H1 (cell line): Measurements from ENCODE around the gene ADCK1. TPM values are rescaled to one million over a fixed set of nuclear protein-coding genes. Genes with fewer than 3 reads are reported as not detected.

Source experiments
- CTCF ChIA-PET: fragments of 300-600 bp; sonication (Branson Sonifier 250); formaldehyde crosslinking; loops from one replicate; lab custom pipeline; 2021; ENCODE audit not compliant: partially characterized antibody; lab: Charles Lee
- POLR2A ChIA-PET: fragments of 300-600 bp; sonication (Branson Sonifier 250); formaldehyde crosslinking; loops from one replicate; lab custom pipeline; 2021; ENCODE audit warnings: inconsistent platforms; ENCODE audit not compliant: partially characterized antibody; lab: Charles Lee
- DNase-seq, 2 experiments: peaks; one replicate each; pipeline versions ENCODE4 v3.0.0 to v3.0.0-alpha.2; 2010 to 2022; ENCODE audit warnings: low spot score in 2 of 2, low read depth in 1 of 2, mixed read lengths in 1 of 2
- FAIRE-seq: peaks from 2 replicates; lab custom pipeline; 2011; peaks lifted over from hg19 to GRCh38; lab: Jason Lieb, UNC
- H2AFZ ChIP-seq: 2 replicates; pipeline ENCODE4 v1.8.1; 2012; ENCODE audit warnings: low read length, inconsistent platforms
- H2AK5ac ChIP-seq: 2 replicates; pipeline ENCODE4 v1.6.1; 2013; ENCODE audit warnings: low read depth, low read length
- H2BK120ac ChIP-seq: replicated peaks from 2 replicates; pipeline ENCODE3; 2013; ENCODE audit warnings: low read depth, low read length, inconsistent platforms
- H2BK12ac ChIP-seq: 2 replicates; pipeline ENCODE4 v1.6.1; 2013; ENCODE audit warnings: low read depth, low read length
- H2BK15ac ChIP-seq: 2 replicates; pipeline ENCODE4 v1.6.1; 2013; ENCODE audit warnings: low read length
- H2BK20ac ChIP-seq: 2 replicates; pipeline ENCODE4 v1.6.1; 2013; ENCODE audit warnings: low read length
- H2BK5ac ChIP-seq: 2 replicates; pipeline ENCODE4 v1.6.1; 2013; ENCODE audit warnings: low read depth, low read length
- H3K14ac ChIP-seq: 2 replicates; pipeline ENCODE4 v1.6.1; 2013; ENCODE audit warnings: inconsistent platforms; ENCODE audit not compliant: insufficient read length
- H3K18ac ChIP-seq: 2 replicates; pipeline ENCODE4 v1.6.1; 2013; ENCODE audit warnings: low read length; ENCODE audit errors: extremely low read depth
- H3K23ac ChIP-seq: 2 replicates; pipeline ENCODE4 v1.6.1; 2013; ENCODE audit warnings: inconsistent platforms; ENCODE audit not compliant: insufficient read length
- H3K23me2 ChIP-seq: 2 replicates; pipeline ENCODE4 v1.6.1; 2013; ENCODE audit warnings: low read depth, low read length
- H3K27ac ChIP-seq: 2 replicates; pipeline ENCODE4 v1.6.1; 2011; ENCODE audit warnings: low read depth, low read length, inconsistent platforms
- H3K27me3 ChIP-seq, 4 experiments: replicated peaks in 1 of 4; 1 replicate in 1 of 4; 2 replicates in 3 of 4; pipeline versions ENCODE4 v1.6.1 to v1.8.1; 2011 to 2013; ENCODE audit warnings: low read length in 3 of 4, mild to moderate bottlenecking in 3 of 4, inconsistent platforms in 2 of 4, mixed read lengths in 2 of 4, moderate library complexity in 1 of 4; ENCODE audit not compliant: control insufficient read depth in 3 of 4, insufficient read depth in 3 of 4; ENCODE audit errors: extremely low read depth in 1 of 4
- H3K36me3 ChIP-seq, 4 experiments: 2 replicates each; pipeline versions ENCODE4 v1.6.1 to v1.8.1; 2011 to 2013; ENCODE audit warnings: mild to moderate bottlenecking in 4 of 4, low read length in 3 of 4, moderate library complexity in 2 of 4, control low read depth in 1 of 4, inconsistent platforms in 1 of 4; ENCODE audit not compliant: insufficient read depth in 4 of 4, control insufficient read depth in 2 of 4
- H3K4ac ChIP-seq: replicated peaks from 2 replicates; pipeline ENCODE3; 2013; ENCODE audit warnings: low read length, low read depth, mixed read lengths, inconsistent platforms; ENCODE audit not compliant: insufficient read length
- H3K4me1 ChIP-seq, 4 experiments: replicated peaks in 1 of 4; 1 replicate in 1 of 4; 2 replicates in 3 of 4; pipeline versions ENCODE4 v1.6.1 to v1.8.1; 2011 to 2013; ENCODE audit warnings: low read length in 3 of 4, inconsistent platforms in 2 of 4, mixed read lengths in 1 of 4; ENCODE audit not compliant: insufficient read depth in 4 of 4, control insufficient read depth in 3 of 4
- H3K4me2 ChIP-seq, 2 experiments: 2 replicates each; pipeline versions ENCODE4 v1.6.1 to v1.8.1; 2011 to 2013; ENCODE audit warnings: low read depth in 2 of 2, low read length in 2 of 2, control low read depth in 1 of 2, inconsistent platforms in 1 of 2, mild to moderate bottlenecking in 1 of 2; ENCODE audit not compliant: insufficient read depth in 1 of 2
- H3K4me3 ChIP-seq, 4 experiments: fragments of 200-600, 300-600 bp in 1 of 4; sonication (generic), shearing (Covaris generic), sonication (Bioruptor Twin) in 1 of 4; 2 replicates each; pipeline versions ENCODE4 v1.5.1 to v1.8.1; 2011 to 2016; ENCODE audit warnings: low read length in 4 of 4, low read depth in 3 of 4, control low read depth in 2 of 4, inconsistent platforms in 2 of 4, mild to moderate bottlenecking in 2 of 4, mixed read lengths in 1 of 4, moderate library complexity in 1 of 4; ENCODE audit not compliant: insufficient read depth in 2 of 4; ENCODE audit errors: extremely low read depth in 1 of 4
- H3K56ac ChIP-seq: replicated peaks from 2 replicates; pipeline ENCODE3; 2013; ENCODE audit warnings: low read depth, mild to moderate bottlenecking, mixed read lengths, low read length, inconsistent platforms; ENCODE audit not compliant: insufficient read length
- H3K79me1 ChIP-seq: 2 replicates; pipeline ENCODE4 v1.6.1; 2013; ENCODE audit warnings: low read depth, low read length, control low read depth
- H3K79me2 ChIP-seq, 2 experiments: 2 replicates each; pipeline versions ENCODE4 v1.6.1 to v1.8.1; 2012 to 2013; ENCODE audit warnings: low read length in 2 of 2, mild to moderate bottlenecking in 2 of 2, inconsistent platforms in 1 of 2; ENCODE audit not compliant: insufficient read depth in 2 of 2, control insufficient read depth in 1 of 2
- H3K9ac ChIP-seq, 4 experiments: replicated peaks in 1 of 4; 1 replicate in 1 of 4; 2 replicates in 3 of 4; pipeline versions ENCODE4 v1.6.1 to v1.8.1; 2011 to 2013; ENCODE audit warnings: low read depth in 3 of 4, low read length in 3 of 4, control low read depth in 2 of 4, mild to moderate bottlenecking in 2 of 4, moderate library complexity in 2 of 4, inconsistent platforms in 1 of 4; ENCODE audit errors: extremely low read depth in 1 of 4
- H3K9me3 ChIP-seq, 2 experiments: 2 replicates each; pipeline versions ENCODE4 v1.6.1 to v1.8.1; 2012 to 2013; ENCODE audit warnings: mild to moderate bottlenecking in 2 of 2, moderate library complexity in 2 of 2, control low read depth in 1 of 2, inconsistent platforms in 1 of 2, low read depth in 1 of 2, low read length in 1 of 2, mixed read lengths in 1 of 2; ENCODE audit not compliant: insufficient read depth in 2 of 2
- H4K20me1 ChIP-seq, 2 experiments: replicated peaks in 1 of 2; 2 replicates each; pipeline versions ENCODE3 to v1.8.1; 2011 to 2013; ENCODE audit warnings: inconsistent platforms in 2 of 2, low read length in 2 of 2, mild to moderate bottlenecking in 1 of 2; ENCODE audit not compliant: insufficient read depth in 2 of 2, control insufficient read depth in 1 of 2
- H4K5ac ChIP-seq: 2 replicates; pipeline ENCODE4 v1.6.1; 2013; ENCODE audit warnings: low read length, low read depth, mixed read lengths, inconsistent platforms; ENCODE audit not compliant: insufficient read length
- H4K8ac ChIP-seq: 2 replicates; pipeline ENCODE4 v1.8.0; 2013; ENCODE audit warnings: mild to moderate bottlenecking, moderate library complexity, low read length, inconsistent platforms; ENCODE audit not compliant: insufficient read depth; ENCODE audit errors: extremely low read depth
- H4K91ac ChIP-seq: replicated peaks from 2 replicates; pipeline ENCODE3; 2013; ENCODE audit warnings: low read length, mixed read lengths, inconsistent platforms; ENCODE audit not compliant: insufficient read length
- ASH2L ChIP-seq: fragments of 200-600, 300-600 bp; sonication (generic); IDR thresholded peaks from one replicate; pipeline ENCODE4 v1.7.1; 2017; ENCODE audit warnings: low read length
- GTF2F1 ChIP-seq: IDR thresholded peaks from 2 replicates; pipeline ENCODE4 v1.6.1; 2012; ENCODE audit warnings: low read depth, low read length, improper control_type of control experiment, borderline replicate concordance
- KDM4A ChIP-seq: IDR thresholded peaks from one replicate; pipeline ENCODE4 v1.7.1; 2012; ENCODE audit warnings: low read depth, mild to moderate bottlenecking, moderate library complexity, low read length, inconsistent platforms; ENCODE audit not compliant: severe bottlenecking
- PHF8 ChIP-seq: fragments of 200-600 bp; sonication (generic); conservative IDR thresholded peaks from 2 replicates; pipeline ENCODE4 v1.7.1; 2012; ENCODE audit warnings: low read depth, mild to moderate bottlenecking, inconsistent platforms, low read length, moderate library complexity
- POLR2AphosphoS5 ChIP-seq: IDR thresholded peaks from 2 replicates; pipeline ENCODE4 v1.6.1; 2011; ENCODE audit warnings: low read depth, low read length
- RBBP5 ChIP-seq: IDR thresholded peaks from 2 replicates; pipeline ENCODE4 v1.7.1; 2012; ENCODE audit warnings: low read depth, mild to moderate bottlenecking, inconsistent platforms, low read length, moderate library complexity, borderline replicate concordance
- RNF2 ChIP-seq: fragments of 200-900, 300-1000 bp; sonication (generic); IDR thresholded peaks from 2 replicates; pipeline ENCODE4 v1.7.1; 2016; ENCODE audit warnings: borderline replicate concordance, low read depth, mild to moderate bottlenecking, antibody characterized with exemption, low read length; ENCODE audit not compliant: poor library complexity, severe bottlenecking; ENCODE audit errors: missing control alignments
- SP2 ChIP-seq: IDR thresholded peaks from 2 replicates; pipeline ENCODE4 v1.6.1; 2012; ENCODE audit warnings: mild to moderate bottlenecking, low read length, inconsistent platforms
- TAF1 ChIP-seq: IDR thresholded peaks from 2 replicates; pipeline ENCODE4 v1.6.1; 2011; ENCODE audit warnings: mild to moderate bottlenecking, low read depth, low read length
- TCF12 ChIP-seq: IDR thresholded peaks from 2 replicates; pipeline ENCODE4 v1.6.1; 2011; ENCODE audit warnings: low read depth, mild to moderate bottlenecking, low read length
- WGBS, 2 experiments: shearing (Covaris generic) in 1 of 2; methylation state at CpG; one replicate each; pipeline versions ENCODE4 v1.1.6 to v1.1.7; 2013 to 2015; ENCODE audit warnings: low lambda C conversion rate in 2 of 2, mixed read lengths in 2 of 2, inconsistent platforms in 1 of 2, low coverage in 1 of 2, missing lambda C conversion rate in 1 of 2; ENCODE audit not compliant: insufficient replicate concordance in 2 of 2, insufficient coverage in 1 of 2, insufficient read length in 1 of 2; ENCODE audit errors: extremely low coverage in 1 of 2, missing lambda C conversion rate in 1 of 2; 5-methylcytosine and 5-hydroxymethylcytosine counted together
- polyA plus RNA-seq, 7 experiments: library from polyadenylated mRNA; depleted of rRNA in 3 of 7; stranded (reverse) in 5 of 7; unstranded in 2 of 7; fragments of >200 nt in 5 of 7; fragments of 200-250 nt in 2 of 7; gene quantifications; 1 replicate in 5 of 7; 2 replicates in 1 of 7; 4 replicates in 1 of 7; pipeline versions ENCODE4 v1.2.1 to v1.2.3, GENCODE V29; 2011 to 2013; ENCODE audit warnings: missing spikeins in 2 of 7, mixed read lengths in 2 of 7
- total RNA-seq: library from RNA; stranded (reverse); fragmentation: NEBNext Ultra II Directional; extraction: Animal tissue kit (Norgen Biotek cat#: 25700); gene quantifications from 2 replicates; pipeline ENCODE4 v1.2.1, GENCODE V29; 2021
- TF ChIP-seq, protein P1 (sequence below): IDR thresholded peaks from 2 replicates; pipeline ENCODE4 v1.6.1; 2011; ENCODE audit warnings: low read depth, mild to moderate bottlenecking, low read length; ENCODE audit not compliant: insufficient read depth

Gene ADCK1
- total and polyA plus RNA-seq, 2 of the 8 experiments (the other 6 are each of a cell fraction or from before 2014, with no cell fraction given), result 11.0 to 16.8 TPM

DNA sequence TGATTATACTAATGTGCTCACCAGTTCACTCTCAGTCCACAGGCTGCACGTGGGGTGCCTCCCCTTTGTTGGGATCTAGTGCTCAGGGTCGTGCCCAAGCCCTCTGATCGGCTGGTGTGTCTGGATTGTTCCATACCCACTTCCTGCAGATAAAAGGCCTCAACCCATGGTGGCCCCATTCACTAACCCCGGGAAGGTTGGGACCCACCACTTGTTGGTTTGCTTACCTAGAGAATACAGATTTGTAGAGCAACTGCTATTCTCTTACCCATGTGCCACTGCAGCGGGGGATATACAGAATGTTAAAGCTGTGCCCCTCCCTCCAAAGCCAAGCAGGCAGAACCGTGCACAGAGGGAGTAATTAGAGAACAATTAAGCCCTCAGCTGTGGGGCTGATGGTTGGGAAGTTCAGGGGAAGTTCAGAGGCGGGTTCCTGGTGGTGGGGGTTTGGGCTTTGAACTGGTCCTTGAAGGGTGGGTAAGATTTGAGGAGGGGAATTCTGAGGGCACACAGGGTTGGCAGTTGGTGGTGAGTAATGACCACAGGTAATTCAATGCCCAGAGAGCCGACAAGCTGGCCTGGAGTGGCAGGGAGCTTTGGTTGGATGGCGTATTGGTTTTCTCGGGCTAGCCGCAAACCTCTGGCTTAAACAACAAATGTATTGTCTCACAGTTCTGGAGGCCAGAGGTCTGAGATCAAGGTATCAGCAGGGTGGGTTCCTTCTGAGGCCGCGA, 68.8 kb downstream of the ADCK1 start:
- Histone ChIP-seq H3K4ac (no peak overlapping the region), H4K8ac (no peak overlapping the region), H4K20me1 (peaks cover 0 to 2% of the 10 kb centered on the region in 2 experiments), H3K79me2 (no peaks in the 10 kb centered on the region), H3K18ac (no peak overlapping the region), H3K23ac (no peak overlapping the region), H3K27me3 (no peaks in the 10 kb centered on the region), H3K23me2 (peaks cover 2% of the 10 kb centered on the region; the same call in 1 of the 2 replicates), H3K36me3 (no peaks in the 10 kb centered on the region), H3K9ac (no peak overlapping the region), H3K4me2 (no peak overlapping the region), H4K91ac (no peak overlapping the region), H2AFZ (no peak overlapping the region), H3K14ac (no peak overlapping the region), H3K9me3 (no peaks in the 10 kb centered on the region), H2BK12ac (no peak overlapping the region), H2BK5ac (no peak overlapping the region), H3K56ac (no peak overlapping the region), H2BK20ac (no peak overlapping the region), H3K4me3 (no peak overlapping the region)
- no peak for FAIRE-seq
- DNase-seq, result no peak
- WGBS, 2 experiments, result 85% methylated on average over 13 of the region's 13 CpGs; no CpG with 5 or more reads in 1 of the 2 experiments
- TF ChIP-seq GTF2F1 (no peak), RBBP5 (no peak), ASH2L (no peak), PHF8 (no peak), RNF2 (no peak), TAF1 (no peak), TCF12 (no peak), SP2 (no peak), KDM4A (no peak), POLR2AphosphoS5 (no peak)
- TF ChIP-seq, protein P1, sequence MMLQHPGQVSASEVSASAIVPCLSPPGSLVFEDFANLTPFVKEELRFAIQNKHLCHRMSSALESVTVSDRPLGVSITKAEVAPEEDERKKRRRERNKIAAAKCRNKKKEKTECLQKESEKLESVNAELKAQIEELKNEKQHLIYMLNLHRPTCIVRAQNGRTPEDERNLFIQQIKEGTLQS, result no peak
- TF ChIP-seq, all 59 proteins: peak for 0
- Histone ChIP-seq H3K27ac (no peak overlapping the region), H3K79me1 (no peaks in the 10 kb centered on the region), H2BK120ac (no peak overlapping the region), H2BK15ac (no peak overlapping the region), H3K4me1 (no peaks in the 10 kb centered on the region), H2AK5ac (no peak overlapping the region), H4K5ac (no peak overlapping the region)
- POLR2A ChIA-PET, result no interaction called here
- CTCF ChIA-PET, result interaction anchor here (0.9 to 2.1 kb wide), 4 partner anchors 9 to 153 kb away, joined by 3 to 8 read pairs (median 4); no protein-coding TSS in a partner anchor
